ENCODE data around the gene CHPT1. TPM values are rescaled to one million over a fixed set of nuclear protein-coding genes. Genes with fewer than 3 reads are reported as not detected.

The CHPT1 gene
- total RNA-seq, 2 donors from 2014 or later: 62.0 to 74.2 TPM

DNA sequence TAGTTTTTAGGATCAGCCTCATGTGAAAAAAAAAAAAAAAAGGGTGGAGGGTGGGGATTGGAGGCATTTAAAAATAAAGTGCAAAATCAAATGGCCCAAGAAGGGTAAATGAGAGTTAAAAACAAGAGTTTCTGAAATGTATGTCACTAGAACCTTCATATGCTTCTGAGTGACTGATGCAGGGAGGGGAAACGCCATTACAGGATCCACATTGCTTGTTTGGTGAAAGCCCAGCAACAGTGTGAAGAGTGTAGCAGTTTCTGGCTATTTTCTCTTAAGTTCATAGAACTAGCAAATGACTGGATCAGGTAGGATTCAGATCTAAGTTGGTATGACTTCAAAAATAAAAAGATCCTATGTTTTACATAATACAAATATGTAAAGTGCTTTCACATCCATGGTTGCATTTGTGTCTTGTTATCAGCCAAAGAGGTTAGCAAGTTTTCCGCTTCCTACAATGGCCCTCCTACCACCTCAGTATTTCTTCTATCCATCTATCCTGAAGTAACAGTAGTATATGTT lies 2.9 kb downstream of the CHPT1 start:
- intact Hi-C loops (cut with DNase I): no loop called here
- DNase-seq: no peak
- no peak for ATAC-seq
- no peak overlapping the region for H3K4me3 ChIP-seq
- no peaks in the 10 kb centered on the region for H3K27me3 ChIP-seq
- TF ChIP-seq CTCF (IDR thresholded peaks at IDR 0.05): no peak
- no peak for TF ChIP-seq POLR2A (IDR thresholded peaks at IDR 0.05)
- H3K4me1 ChIP-seq: peaks cover 40% of the 10 kb centered on the region
- no peak overlapping the region for H3K27ac ChIP-seq
- no peaks in the 10 kb centered on the region for H3K9me3 ChIP-seq
- no peaks in the 10 kb centered on the region for H3K36me3 ChIP-seq (replicated peaks in 1 of 2; ENCODE audit: insufficient read depth in 1 of 2, low read depth in 2 of 2)
- WGBS, 2 donors: 79 to 87% methylated on average over 2 of the region's 2 CpGs

DNA sequence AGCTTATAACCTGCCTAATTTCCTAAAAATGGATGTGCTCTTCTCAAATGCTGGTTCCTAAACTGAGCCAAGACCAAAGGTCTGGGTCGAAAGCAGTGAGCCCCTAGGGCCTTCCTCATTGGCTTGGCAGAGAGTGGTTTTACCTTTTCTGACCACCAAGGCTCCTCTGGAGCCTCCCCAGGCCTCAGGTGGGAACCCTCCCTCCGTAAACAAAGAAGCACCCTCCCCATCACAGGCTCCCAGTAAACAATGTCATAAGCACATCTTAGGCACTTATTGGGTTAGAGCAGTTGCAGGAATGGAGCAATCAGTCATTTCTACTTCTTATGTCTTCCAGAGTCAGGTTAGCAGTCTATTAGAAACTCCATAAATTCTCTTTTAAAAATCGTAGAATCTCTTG lies 6.0 kb downstream of the CHPT1 start:
- 76 to 77% methylated on average over 3 of the region's 3 CpGs for WGBS, 2 donors
- no peaks in the 10 kb centered on the region for H3K36me3 ChIP-seq (replicated peaks in 1 of 2; ENCODE audit: insufficient read depth in 1 of 2, low read depth in 2 of 2)
- no peak overlapping the region for H3K27ac ChIP-seq
- TF ChIP-seq POLR2A (IDR thresholded peaks at IDR 0.05): no peak
- TF ChIP-seq CTCF (IDR thresholded peaks at IDR 0.05): no peak
- no peak for ATAC-seq
- no peak for DNase-seq
- H3K27me3 ChIP-seq: no peaks in the 10 kb centered on the region
- H3K9me3 ChIP-seq: no peaks in the 10 kb centered on the region
- intact Hi-C loops (cut with DNase I): no loop called here
- no peak overlapping the region for H3K4me3 ChIP-seq
- peaks cover 43% of the 10 kb centered on the region for H3K4me1 ChIP-seq

GRCh38 chr12:101706403-101706802 lies 9.0 kb downstream of the CHPT1 start:
- H3K27ac ChIP-seq: no peak overlapping the region

GRCh38 chr12:101707131-101707782 lies 9.8 kb downstream of the CHPT1 start:
- H3K27me3 ChIP-seq: no peaks in the 10 kb centered on the region
- H3K27ac ChIP-seq: no peak overlapping the region
- ATAC-seq: no peak
- no peaks in the 10 kb centered on the region for H3K36me3 ChIP-seq (replicated peaks in 1 of 2; ENCODE audit: insufficient read depth in 1 of 2, low read depth in 2 of 2)
- no peak for DNase-seq
- H3K9me3 ChIP-seq: no peaks in the 10 kb centered on the region
- TF ChIP-seq POLR2A (IDR thresholded peaks at IDR 0.05) (no peak), CTCF (IDR thresholded peaks at IDR 0.05) (no peak)
- intact Hi-C loops (cut with DNase I): no loop called here
- H3K4me1 ChIP-seq: peaks cover 17% of the 10 kb centered on the region
- H3K4me3 ChIP-seq: no peak overlapping the region

More at GRCh38 chr12:101706403-101706802, 9.0 kb downstream of the CHPT1 start:
- no peak for DNase-seq
- Histone ChIP-seq H3K36me3 (replicated peaks in 1 of 2; ENCODE audit: insufficient read depth in 1 of 2, low read depth in 2 of 2) (no peaks in the 10 kb centered on the region), H3K27me3 (no peaks in the 10 kb centered on the region), H3K4me3 (no peak overlapping the region), H3K4me1 (peaks cover 25% of the 10 kb centered on the region), H3K9me3 (no peaks in the 10 kb centered on the region)
- ATAC-seq: no peak
- TF ChIP-seq CTCF (IDR thresholded peaks at IDR 0.05) (no peak), POLR2A (IDR thresholded peaks at IDR 0.05) (no peak)
- WGBS, 2 donors: 88 to 93% methylated on average over 1 of the region's 1 CpG
- intact Hi-C loops (cut with DNase I): no loop called here

DNA sequence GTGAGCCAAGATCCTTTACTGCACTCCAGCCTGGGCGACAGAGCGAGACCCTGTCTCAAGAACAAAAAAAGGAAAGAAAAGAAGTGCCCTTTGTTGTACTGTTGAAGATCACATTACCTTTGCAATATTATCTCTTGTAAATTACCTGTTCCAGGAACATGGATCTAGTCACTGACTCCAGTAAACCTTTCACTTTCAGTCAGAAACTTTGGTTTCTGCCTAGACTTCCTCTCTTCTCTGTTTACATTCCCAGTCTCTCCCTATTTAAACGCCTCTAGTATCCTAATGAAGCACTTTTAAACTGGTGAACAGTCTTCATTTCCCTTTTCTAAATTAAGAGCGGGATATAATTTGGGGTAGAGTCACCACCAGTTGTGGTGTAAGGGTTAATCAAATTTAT lies 12.8 kb downstream of the CHPT1 start:
- H3K27ac ChIP-seq: no peak overlapping the region
- H3K36me3 ChIP-seq (replicated peaks in 1 of 2; ENCODE audit: insufficient read depth in 1 of 2, low read depth in 2 of 2): no peaks in the 10 kb centered on the region
- WGBS, 2 donors: 81 to 83% methylated on average over 4 of the region's 4 CpGs
- no peak for TF ChIP-seq POLR2A (IDR thresholded peaks at IDR 0.05)
- no peak for TF ChIP-seq CTCF (IDR thresholded peaks at IDR 0.05)
- H3K4me3 ChIP-seq: no peak overlapping the region
- ATAC-seq (no peak), DNase-seq (no peak)
- no peaks in the 10 kb centered on the region for H3K9me3 ChIP-seq
- intact Hi-C loops (cut with DNase I): no loop called here
- H3K27me3 ChIP-seq: no peaks in the 10 kb centered on the region
- H3K4me1 ChIP-seq: peaks cover 18% of the 10 kb centered on the region
